VCaP (cell line): Measurements from ENCODE around the gene E2F6.

Experiments
- H3K27ac ChIP-seq: fragments of 450-650 bp; 2 replicates; pipeline ENCODE4 v1.5.1; 2017
- TF ChIP-seq, protein P1 (sequence below): fragments of 450-650 bp; conservative IDR thresholded peaks from 2 replicates; pipeline ENCODE4 v1.5.1; 2017; ENCODE audit warnings: mild to moderate bottlenecking, moderate library complexity

Gene E2F6

GRCh38 chr2:11411768-11412448 lies 54.1 kb downstream of the E2F6 start:
- H3K27ac ChIP-seq: no peak overlapping the region; the same call in 1 of the 2 replicates
- TF ChIP-seq, protein P1, sequence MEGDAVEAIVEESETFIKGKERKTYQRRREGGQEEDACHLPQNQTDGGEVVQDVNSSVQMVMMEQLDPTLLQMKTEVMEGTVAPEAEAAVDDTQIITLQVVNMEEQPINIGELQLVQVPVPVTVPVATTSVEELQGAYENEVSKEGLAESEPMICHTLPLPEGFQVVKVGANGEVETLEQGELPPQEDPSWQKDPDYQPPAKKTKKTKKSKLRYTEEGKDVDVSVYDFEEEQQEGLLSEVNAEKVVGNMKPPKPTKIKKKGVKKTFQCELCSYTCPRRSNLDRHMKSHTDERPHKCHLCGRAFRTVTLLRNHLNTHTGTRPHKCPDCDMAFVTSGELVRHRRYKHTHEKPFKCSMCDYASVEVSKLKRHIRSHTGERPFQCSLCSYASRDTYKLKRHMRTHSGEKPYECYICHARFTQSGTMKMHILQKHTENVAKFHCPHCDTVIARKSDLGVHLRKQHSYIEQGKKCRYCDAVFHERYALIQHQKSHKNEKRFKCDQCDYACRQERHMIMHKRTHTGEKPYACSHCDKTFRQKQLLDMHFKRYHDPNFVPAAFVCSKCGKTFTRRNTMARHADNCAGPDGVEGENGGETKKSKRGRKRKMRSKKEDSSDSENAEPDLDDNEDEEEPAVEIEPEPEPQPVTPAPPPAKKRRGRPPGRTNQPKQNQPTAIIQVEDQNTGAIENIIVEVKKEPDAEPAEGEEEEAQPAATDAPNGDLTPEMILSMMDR: peak; percentile 92

DNA sequence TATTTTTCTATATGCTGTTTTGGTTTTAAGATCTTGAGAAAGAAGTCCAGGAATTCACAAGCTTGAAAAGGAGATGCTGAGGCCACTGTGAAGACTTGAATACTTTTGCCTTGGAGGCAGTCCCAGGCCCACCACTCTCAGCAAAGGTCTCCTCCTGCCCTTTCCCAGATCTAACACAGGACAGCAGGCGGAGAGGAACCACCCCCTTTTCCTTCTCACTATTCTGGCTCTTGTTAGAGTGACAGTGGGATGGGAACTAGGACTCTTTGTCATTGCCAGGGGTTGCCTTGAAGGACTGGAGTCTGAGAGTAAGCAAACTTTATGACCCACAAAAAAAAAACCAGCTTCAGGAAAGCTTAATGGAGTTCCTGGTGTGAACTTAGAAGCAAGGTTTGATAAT lies 54.7 kb downstream of the E2F6 start:
- no peak overlapping the region for H3K27ac ChIP-seq
- TF ChIP-seq, protein P1: no peak

- H3K27ac ChIP-seq: no peak overlapping the region
- TF ChIP-seq, protein P1: no peak
Observed at GRCh38 chr2:11410101-11410500, 55.9 kb downstream of the E2F6 start.

GRCh38 chr2:11409572-11409959 lies 56.4 kb downstream of the E2F6 start:
- TF ChIP-seq, protein P1: no peak

DNA sequence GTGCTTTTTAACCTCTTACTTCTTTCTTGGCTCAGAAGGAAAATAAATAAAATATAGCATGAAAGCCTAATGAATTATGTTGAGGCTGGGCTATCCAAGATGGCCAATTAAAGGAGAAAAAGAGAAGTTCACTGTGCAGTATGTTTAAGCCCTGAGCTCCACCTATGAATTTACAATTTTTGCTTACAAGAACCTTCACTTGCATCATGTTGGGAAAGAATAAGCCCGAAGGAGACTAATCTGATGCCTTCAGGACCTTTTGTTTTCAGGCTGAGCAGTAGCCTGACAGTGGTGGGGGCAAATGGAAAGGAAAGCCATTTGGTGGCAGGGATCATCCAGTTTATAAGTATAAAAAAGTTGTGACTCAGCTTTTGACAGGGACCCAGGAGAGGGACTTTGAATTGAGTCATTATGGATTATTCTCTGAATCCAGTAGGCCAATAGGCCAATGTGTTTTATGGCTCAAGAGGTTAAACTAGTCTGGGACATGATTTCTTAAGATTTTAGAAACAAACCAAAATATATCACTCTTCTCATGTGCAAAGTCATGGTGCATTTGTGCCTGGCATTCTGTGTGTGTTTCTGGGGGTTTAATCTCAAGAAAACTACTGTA lies 56.9 kb downstream of the E2F6 start:
- H3K27ac ChIP-seq: no peak overlapping the region
- TF ChIP-seq, protein P1: no peak

More at GRCh38 chr2:11409572-11409959, 56.4 kb downstream of the E2F6 start:
- no peak overlapping the region for H3K27ac ChIP-seq

- no peak overlapping the region for H3K27ac ChIP-seq
- TF ChIP-seq, protein P1: no peak
Observed at GRCh38 chr2:11407413-11407812, 58.5 kb downstream of the E2F6 start.

DNA sequence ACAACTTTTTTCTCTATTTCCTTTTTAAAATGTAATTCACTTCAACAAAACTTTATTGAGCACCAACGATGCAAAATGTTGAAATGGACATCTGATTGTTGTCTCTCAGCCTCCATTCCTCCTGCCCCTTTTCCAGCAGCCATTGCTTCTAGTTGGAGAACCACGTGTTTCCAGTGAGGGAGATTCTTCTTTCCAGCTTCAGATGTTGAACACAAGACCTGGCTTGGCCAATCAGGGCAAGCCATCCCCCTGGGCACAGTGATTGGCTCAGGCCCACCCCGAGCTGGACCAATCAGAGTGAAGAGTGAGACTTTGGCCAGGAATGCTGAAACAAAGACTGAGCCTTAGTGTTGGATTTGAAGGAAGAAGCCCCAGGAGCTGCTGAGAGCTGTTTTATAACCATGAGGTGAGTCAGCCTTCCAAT lies 59.0 kb downstream of the E2F6 start:
- TF ChIP-seq, protein P1: no peak
- H3K27ac ChIP-seq: no peak overlapping the region
